ENCODE data around the gene MATR3. TPM values are rescaled to one million over a fixed set of nuclear protein-coding genes. Genes with fewer than 3 reads are reported as not detected.

The MATR3 gene
- total and polyA plus RNA-seq, 10 of the 15 experiments (the other 5 are each of a cell fraction or from before 2014, with no cell fraction given), result 134 to 401 (median 221) TPM

DNA sequence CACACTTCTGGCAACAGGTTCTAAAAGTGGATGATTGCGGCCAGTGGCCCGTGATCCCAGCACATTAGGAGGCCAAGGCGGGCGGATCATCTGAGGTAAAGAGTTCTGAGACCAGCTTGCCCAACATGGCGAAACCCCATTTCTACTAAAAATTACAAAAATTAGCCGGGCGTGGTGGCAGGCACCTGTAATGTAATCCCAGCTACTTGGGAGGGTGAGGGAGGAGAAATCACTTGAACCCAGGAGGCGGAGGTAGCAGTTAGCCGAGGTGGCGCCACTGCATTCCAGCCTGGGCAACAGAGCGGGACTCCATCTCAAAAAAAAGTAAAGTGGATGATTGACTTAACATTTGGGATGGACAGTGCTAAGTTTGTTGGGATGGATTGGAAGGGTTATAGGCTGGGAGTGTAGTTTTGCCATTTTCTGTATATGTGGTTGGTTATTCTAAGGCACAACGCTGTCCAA is 3.4 kb downstream of the MATR3 start:
- Histone ChIP-seq H3K27me3 (replicated peaks in 1 of 2; ENCODE audit: control insufficient read depth in 2 of 2, insufficient read depth in 2 of 2, low read length in 1 of 2) (no peaks in the 10 kb centered on the region), H4K20me1 (ENCODE audit: control insufficient read depth, insufficient read depth) (peaks cover 20% of the 10 kb centered on the region), H3K36me3 (ENCODE audit: control insufficient read depth in 2 of 2, insufficient read depth in 2 of 2, low read length in 1 of 2) (no peaks in the 10 kb centered on the region), H2AFZ (ENCODE audit: control insufficient read depth, low read depth, low read length) (no peak overlapping the region), H3K27ac (ENCODE audit: control insufficient read depth, insufficient read depth) (no peak overlapping the region), H3K4me1 (ENCODE audit: control insufficient read depth, insufficient read depth, low read length) (peaks cover 18% of the 10 kb centered on the region), H3K9me3 (replicated peaks; ENCODE audit: control insufficient read depth, insufficient read depth, low read length) (no peaks in the 10 kb centered on the region), H3K79me2 (ENCODE audit: control insufficient read depth, insufficient read depth, low read length) (peaks cover 87% of the 10 kb centered on the region), H3K9ac (ENCODE audit: control insufficient read depth, insufficient read depth, low read length) (0 out of 2 replicates have a peak overlapping the region, but pooled peaks have one; percentile 21), H3K4me2 (ENCODE audit: control insufficient read depth, insufficient read depth) (peak overlapping the region; percentile 76), H3K4me3 (peak overlapping the region; percentile 89)
- intact Hi-C loops (cut with micrococcal nuclease; ENCODE audit: unreplicated experiment), result no loop called here
- BruUV-seq (replicated peaks), result no TSS peak
- WGBS (ENCODE audit: insufficient coverage, insufficient replicate concordance, low lambda C conversion rate, missing lambda C conversion rate), result 56% methylated on average over 12 of the region's 12 CpGs
- SMC1A ChIA-PET (ENCODE audit: uncharacterized antibody, unreplicated experiment), result interaction anchor here (0.6 to 12.7 kb wide), 13 partner anchors 10 to 593 kb away, joined by 3 to 136 read pairs (median 3); no protein-coding TSS in a partner anchor
- no peak for FAIRE-seq
- TF ChIP-seq, protein P1, sequence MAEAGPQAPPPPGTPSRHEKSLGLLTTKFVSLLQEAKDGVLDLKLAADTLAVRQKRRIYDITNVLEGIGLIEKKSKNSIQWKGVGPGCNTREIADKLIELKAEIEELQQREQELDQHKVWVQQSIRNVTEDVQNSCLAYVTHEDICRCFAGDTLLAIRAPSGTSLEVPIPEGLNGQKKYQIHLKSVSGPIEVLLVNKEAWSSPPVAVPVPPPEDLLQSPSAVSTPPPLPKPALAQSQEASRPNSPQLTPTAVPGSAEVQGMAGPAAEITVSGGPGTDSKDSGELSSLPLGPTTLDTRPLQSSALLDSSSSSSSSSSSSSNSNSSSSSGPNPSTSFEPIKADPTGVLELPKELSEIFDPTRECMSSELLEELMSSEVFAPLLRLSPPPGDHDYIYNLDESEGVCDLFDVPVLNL (IDR thresholded peaks at IDR 0.05; ENCODE audit: low read depth, low read length), result no peak
- TF ChIP-seq POLR2AphosphoS5 (IDR thresholded peaks at IDR 0.05; ENCODE audit: low read length), result peak; percentile 42; the same call in 1 of the 2 replicates
- no peak for ATAC-seq
- POLR2A ChIA-PET, result interaction anchor here (0.9 to 7.6 kb wide), 10 partner anchors 8 to 94 kb away, joined by 3 to 61 read pairs (median 6); partner anchors contain the start of gene MZB1
- RAD21 ChIA-PET (ENCODE audit: unreplicated experiment), result interaction anchor here (0.5 to 4.2 kb wide), 13 partner anchors 8 to 93 kb away, joined by 3 to 31 read pairs (median 4); partner anchors contain the start of gene MZB1
- CTCF ChIA-PET, result interaction anchor here (0.9 to 3.4 kb wide), 8 partner anchors 9 to 94 kb away, joined by 3 to 31 read pairs (median 6); partner anchors contain the start of gene PAIP2
- in situ Hi-C loops (cut with MboI), result no loop called here
- DNase-seq (ENCODE audit: low read depth, low spot score), result no peak

DNA sequence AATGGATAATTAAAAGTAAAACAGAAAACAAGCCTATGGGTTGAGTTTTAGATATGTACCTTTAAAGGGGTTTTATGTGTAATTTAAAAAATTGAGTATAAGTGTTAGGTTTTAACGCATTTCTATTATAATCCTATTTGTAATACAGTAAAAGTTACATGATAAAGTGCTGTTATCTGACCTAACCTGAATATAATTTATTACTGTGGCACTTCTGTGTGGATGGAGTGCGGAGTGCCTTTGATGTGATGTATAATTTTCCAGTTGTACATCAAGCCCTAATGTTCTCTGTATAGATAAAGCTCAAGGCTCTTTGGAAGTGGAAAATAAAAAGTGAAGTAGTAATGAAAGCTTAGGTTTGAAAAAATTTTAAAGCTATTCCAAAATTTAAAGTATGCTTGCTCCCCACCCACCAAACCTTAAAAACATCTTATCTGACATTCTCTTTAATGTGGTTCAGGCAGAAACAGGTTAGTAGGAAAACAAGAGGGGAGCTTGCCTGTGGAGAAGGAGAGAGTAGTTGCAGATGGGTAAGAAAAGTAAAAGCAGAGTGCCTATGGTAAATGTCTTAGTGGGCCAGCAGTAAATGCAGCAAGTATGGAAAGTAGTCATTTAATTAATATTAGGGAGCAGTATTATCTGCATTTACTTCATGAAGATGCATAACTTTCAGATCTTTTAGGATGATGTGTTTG is 4.0 kb downstream of the MATR3 start:
- Histone ChIP-seq H3K9me3 (replicated peaks; ENCODE audit: control insufficient read depth, insufficient read depth, low read length) (no peaks in the 10 kb centered on the region), H3K4me2 (ENCODE audit: control insufficient read depth, insufficient read depth) (peak overlapping the region; percentile 76), H3K4me1 (ENCODE audit: control insufficient read depth, insufficient read depth, low read length) (peaks cover 18% of the 10 kb centered on the region), H3K9ac (ENCODE audit: control insufficient read depth, insufficient read depth, low read length) (no peak overlapping the region), H4K20me1 (ENCODE audit: control insufficient read depth, insufficient read depth) (peaks cover 20% of the 10 kb centered on the region), H3K27ac (ENCODE audit: control insufficient read depth, insufficient read depth) (no peak overlapping the region), H3K36me3 (ENCODE audit: control insufficient read depth in 2 of 2, insufficient read depth in 2 of 2, low read length in 1 of 2) (no peaks in the 10 kb centered on the region), H3K79me2 (ENCODE audit: control insufficient read depth, insufficient read depth, low read length) (peaks cover 94% of the 10 kb centered on the region), H2AFZ (ENCODE audit: control insufficient read depth, low read depth, low read length) (no peak overlapping the region), H3K27me3 (replicated peaks in 1 of 2; ENCODE audit: control insufficient read depth in 2 of 2, insufficient read depth in 2 of 2, low read length in 1 of 2) (no peaks in the 10 kb centered on the region), H3K4me3 (peak overlapping the region; percentile 89)
- FAIRE-seq, result no peak
- intact Hi-C loops (cut with micrococcal nuclease; ENCODE audit: unreplicated experiment) (no loop called here), in situ Hi-C loops (cut with MboI) (no loop called here)
- POLR2A ChIA-PET, result interaction anchor here (0.6 to 7.6 kb wide), 10 partner anchors 11 to 237 kb away, joined by 3 to 61 read pairs (median 5); partner anchors contain the start of gene MZB1
- TSS peak; percentile 1 for BruUV-seq (replicated peaks)
- SMC1A ChIA-PET (ENCODE audit: uncharacterized antibody, unreplicated experiment), result interaction anchor here (0.7 to 12.7 kb wide), 8 partner anchors 9 to 594 kb away, joined by 3 to 136 read pairs (median 4); no protein-coding TSS in a partner anchor
- RAD21 ChIA-PET (ENCODE audit: unreplicated experiment), result interaction anchor here (0.5 to 4.2 kb wide), 8 partner anchors 9 to 92 kb away, joined by 3 to 15 read pairs (median 3); partner anchors contain the start of gene MZB1
- DNase-seq (ENCODE audit: low read depth, low spot score), result no peak
- 50% methylated on average over 2 of the region's 2 CpGs for WGBS (ENCODE audit: insufficient coverage, insufficient replicate concordance, low lambda C conversion rate, missing lambda C conversion rate)
- no peak for TF ChIP-seq POLR2A (IDR thresholded peaks at IDR 0.05; ENCODE audit: low read depth, low read length)
- TF ChIP-seq CREM (IDR thresholded peaks at IDR 0.05; ENCODE audit: low read depth), result no peak
- no peak for TF ChIP-seq FOS (IDR thresholded peaks at IDR 0.05; ENCODE audit: borderline replicate concordance, extremely low read depth, insufficient read length)
- no peak for TF ChIP-seq LARP7 (IDR thresholded peaks at IDR 0.05)
- TF ChIP-seq, protein P2, sequence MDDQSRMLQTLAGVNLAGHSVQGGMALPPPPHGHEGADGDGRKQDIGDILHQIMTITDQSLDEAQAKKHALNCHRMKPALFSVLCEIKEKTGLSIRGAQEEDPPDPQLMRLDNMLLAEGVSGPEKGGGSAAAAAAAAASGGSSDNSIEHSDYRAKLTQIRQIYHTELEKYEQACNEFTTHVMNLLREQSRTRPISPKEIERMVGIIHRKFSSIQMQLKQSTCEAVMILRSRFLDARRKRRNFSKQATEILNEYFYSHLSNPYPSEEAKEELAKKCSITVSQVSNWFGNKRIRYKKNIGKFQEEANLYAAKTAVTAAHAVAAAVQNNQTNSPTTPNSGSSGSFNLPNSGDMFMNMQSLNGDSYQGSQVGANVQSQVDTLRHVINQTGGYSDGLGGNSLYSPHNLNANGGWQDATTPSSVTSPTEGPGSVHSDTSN (IDR thresholded peaks at IDR 0.05; ENCODE audit: insufficient replicate concordance, low read depth, low read length), result no peak
- ATAC-seq, result no peak
- CTCF ChIA-PET, result interaction anchor here (0.8 to 3.4 kb wide), 8 partner anchors 8 to 98 kb away, joined by 3 to 31 read pairs (median 6); partner anchors contain the start of gene PAIP2
